ENCODE results near the gene ASTN1.

- TF ChIP-seq ZNF274 (IDR thresholded peaks at IDR 0.05; ENCODE audit: low read depth, low read length), result no peak
- TF ChIP-seq YY1 (IDR thresholded peaks at IDR 0.05; ENCODE audit: insufficient read depth, insufficient read length), result no peak
Observed at GRCh38 chr1:177146499-177146898, 18.0 kb downstream of the ASTN1 start.

Measured in NT2/D1 (cell line).